ENCODE measurements around the gene CAMSAP1.

CAMSAP1 gene

DNA sequence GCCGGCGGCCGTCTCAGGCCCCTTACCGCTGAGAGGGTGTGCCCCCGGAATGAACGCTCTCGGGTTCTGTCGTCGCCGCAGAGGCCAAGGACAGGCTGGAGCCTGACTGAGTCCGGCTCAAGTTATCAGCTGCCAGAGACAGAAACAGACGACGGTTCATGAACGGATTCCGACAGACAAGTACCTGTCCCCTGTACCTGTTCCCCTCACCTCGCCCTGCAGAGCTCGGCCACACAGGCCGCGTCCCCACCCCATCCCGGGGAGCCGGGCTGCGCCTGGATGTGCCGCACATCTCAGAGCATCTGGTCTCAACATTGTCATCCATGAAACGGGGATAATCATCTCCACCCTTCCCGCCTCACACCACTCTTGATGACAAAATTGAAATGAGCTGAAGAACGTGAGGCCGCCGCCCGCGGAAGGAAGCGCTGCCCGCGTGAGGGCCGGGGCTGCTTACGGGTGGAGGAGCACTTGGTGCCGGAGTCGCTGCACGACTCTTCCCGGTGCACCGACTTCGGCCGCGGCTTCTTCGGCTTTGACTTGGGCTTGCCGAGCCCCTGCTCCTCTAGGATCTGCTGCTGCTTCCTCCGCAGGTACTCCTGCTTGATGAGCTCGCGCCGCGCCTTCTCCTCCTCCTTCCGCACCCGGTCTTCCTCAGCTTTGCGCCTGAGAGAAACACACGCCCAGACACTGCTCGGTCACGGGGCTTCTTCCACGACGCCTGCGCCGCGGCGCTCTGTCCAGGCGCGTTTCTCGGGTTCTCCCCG lies 89.2 kb downstream of the CAMSAP1 start:
- TF ChIP-seq, protein P1, sequence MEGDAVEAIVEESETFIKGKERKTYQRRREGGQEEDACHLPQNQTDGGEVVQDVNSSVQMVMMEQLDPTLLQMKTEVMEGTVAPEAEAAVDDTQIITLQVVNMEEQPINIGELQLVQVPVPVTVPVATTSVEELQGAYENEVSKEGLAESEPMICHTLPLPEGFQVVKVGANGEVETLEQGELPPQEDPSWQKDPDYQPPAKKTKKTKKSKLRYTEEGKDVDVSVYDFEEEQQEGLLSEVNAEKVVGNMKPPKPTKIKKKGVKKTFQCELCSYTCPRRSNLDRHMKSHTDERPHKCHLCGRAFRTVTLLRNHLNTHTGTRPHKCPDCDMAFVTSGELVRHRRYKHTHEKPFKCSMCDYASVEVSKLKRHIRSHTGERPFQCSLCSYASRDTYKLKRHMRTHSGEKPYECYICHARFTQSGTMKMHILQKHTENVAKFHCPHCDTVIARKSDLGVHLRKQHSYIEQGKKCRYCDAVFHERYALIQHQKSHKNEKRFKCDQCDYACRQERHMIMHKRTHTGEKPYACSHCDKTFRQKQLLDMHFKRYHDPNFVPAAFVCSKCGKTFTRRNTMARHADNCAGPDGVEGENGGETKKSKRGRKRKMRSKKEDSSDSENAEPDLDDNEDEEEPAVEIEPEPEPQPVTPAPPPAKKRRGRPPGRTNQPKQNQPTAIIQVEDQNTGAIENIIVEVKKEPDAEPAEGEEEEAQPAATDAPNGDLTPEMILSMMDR (conservative IDR thresholded peaks at IDR 0.05; ENCODE audit: control insufficient read depth, insufficient read depth, low read depth, low read length), result no peak
- DNase-seq (ENCODE audit: low read depth), result no peak
- H3K4me3 ChIP-seq (ENCODE audit: control insufficient read depth, low read depth, low read length), result no peak overlapping the region

DNA sequence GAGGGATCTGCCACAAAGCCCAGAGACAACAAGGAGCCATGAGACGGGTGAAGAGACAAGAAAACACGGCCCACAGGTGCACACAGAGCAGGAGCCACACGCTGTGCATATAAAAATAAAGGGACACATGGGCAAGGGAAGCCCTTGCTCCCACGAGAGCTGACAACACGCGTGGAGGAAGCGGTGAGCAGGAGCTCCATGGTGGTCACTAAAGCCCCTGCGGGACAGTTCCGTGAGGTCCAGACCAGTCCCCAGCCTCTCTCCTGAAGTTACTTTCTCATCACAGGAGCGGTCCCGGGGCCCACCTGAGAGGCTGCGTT lies 90.7 kb downstream of the CAMSAP1 start:
- DNase-seq (ENCODE audit: low read depth), result no peak
- H3K4me3 ChIP-seq (ENCODE audit: control insufficient read depth, low read depth, low read length), result no peak overlapping the region
- TF ChIP-seq, protein P1 (conservative IDR thresholded peaks at IDR 0.05; ENCODE audit: control insufficient read depth, insufficient read depth, low read depth, low read length), result no peak

DNA sequence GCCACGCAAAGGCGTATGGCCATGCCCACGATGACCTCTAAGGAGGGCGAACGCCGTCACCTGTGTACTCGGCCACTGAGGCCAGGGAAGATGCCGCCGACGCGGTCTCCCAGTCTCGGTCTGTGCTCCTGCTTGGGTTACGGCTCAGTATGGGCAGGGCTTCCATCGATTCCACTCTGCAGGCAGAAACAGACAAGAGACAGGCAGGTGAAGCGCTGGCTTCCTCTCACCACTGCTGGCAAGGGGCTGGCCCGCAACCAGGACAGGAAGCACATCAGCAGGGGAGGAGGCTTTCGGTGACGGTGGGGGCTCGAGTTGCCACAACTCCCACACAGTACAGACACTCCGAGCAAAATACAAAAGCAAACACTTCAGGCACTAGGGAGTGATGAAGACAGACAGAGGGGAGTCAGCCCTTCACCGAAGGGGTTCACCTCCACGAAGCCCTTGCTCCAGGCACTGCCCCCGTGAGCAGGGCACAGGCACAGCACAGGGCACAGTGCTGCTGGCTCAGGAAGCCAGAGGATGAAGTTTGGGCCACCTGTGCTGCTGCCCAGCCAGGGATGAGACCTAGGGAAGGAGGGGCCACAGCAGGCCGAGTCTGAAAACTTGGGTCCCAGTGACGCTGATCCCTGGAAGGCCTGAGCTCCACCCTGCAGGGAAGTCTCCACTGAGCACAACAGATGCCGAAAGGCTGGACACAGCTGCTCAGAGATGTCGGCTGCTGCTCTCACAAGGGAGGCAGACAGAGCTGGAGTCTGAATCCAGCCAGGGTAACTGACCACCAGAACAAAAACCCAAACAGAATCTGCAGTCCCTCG lies 91.3 kb downstream of the CAMSAP1 start:
- TF ChIP-seq, protein P1 (conservative IDR thresholded peaks at IDR 0.05; ENCODE audit: control insufficient read depth, insufficient read depth, low read depth, low read length), result no peak
- no peak overlapping the region for H3K4me3 ChIP-seq (ENCODE audit: control insufficient read depth, low read depth, low read length)
- no peak for DNase-seq (ENCODE audit: low read depth)

DNA sequence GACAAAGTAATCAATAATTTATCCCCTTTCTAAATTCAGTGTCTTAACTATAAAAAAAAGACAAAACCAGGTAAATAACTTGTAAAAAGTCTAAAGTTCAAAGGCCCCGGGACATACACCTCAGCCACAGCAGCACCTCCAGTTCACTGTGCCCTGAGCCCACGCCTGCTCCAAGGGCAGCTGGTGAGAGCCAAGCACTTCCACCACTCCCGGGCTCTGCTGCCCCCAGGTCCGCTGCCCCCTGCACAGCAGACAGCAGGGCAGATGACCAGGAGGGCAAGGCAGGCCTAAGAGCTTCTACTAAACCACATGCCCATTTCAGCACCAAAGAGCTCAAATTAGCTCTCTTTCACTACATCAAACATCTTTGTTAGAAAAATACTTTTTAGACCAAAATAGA lies 91.9 kb downstream of the CAMSAP1 start:
- no peak for DNase-seq (ENCODE audit: low read depth)
- no peak overlapping the region for H3K4me3 ChIP-seq (ENCODE audit: control insufficient read depth, low read depth, low read length)
- TF ChIP-seq, protein P1 (conservative IDR thresholded peaks at IDR 0.05; ENCODE audit: control insufficient read depth, insufficient read depth, low read depth, low read length), result no peak

DNA sequence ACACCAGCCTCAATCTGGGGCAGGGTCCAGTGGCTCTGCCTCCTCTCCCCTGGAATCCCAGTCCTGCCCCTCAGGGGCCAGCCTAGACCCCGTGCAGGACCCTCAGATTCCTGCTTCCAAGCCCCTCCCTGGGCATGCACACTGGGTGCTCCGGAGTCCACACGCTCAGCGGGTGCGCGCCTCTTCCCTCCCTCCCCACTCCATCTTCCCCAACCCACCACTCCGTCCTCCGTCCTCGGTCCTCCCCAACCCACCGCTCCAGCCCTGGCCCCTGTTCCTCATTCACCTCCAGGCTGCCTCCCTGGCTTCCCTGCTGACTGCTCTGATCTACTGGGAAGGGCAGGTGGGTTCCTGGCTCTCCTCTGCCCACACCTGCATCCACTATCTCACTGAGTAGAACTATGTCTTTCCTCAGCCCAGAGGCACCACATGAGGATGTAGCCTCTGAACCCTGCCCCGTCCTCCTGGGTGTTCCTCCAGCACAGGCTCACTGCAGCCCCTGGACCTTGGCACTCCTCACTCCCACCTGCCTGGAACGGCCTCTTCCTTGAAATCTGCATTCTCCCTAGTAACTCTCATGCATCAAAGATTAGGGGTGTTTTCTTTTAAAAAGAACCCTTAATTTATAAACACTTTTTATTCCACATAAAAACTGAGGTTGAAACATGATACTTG lies 92.8 kb downstream of the CAMSAP1 start:
- H3K4me3 ChIP-seq (ENCODE audit: control insufficient read depth, low read depth, low read length), result no peak overlapping the region
- TF ChIP-seq, protein P1 (conservative IDR thresholded peaks at IDR 0.05; ENCODE audit: control insufficient read depth, insufficient read depth, low read depth, low read length), result no peak
- no peak for DNase-seq (ENCODE audit: low read depth)

DNA sequence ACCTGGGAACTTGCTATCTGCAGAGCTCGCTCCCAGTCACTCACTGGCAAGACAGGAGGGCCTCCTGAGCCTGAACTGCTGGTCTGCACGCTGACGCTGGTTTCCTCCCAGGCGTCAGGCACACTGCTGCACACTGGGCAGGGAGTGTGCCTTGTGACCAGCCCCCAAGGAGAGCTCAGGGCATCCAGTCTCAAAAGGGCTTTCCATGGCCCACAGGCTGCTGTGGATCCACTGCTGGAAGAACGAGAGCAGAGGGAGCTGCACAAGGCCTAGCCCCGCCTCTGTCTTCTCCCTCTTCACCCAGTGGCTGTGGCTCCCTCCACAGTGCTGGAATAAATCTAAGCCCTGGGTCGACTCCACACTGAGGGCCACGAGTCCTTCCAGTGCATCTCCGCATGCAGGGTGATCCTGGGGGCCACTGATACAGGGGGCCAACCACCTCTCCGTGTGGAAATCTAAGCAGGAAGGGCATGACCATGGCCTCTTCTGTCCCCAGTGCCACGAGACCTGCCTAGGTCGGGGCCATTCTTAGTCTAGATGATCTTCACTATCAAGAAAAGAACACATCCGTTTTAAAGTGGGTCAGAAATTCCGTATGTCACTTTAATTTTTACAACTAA lies 93.6 kb downstream of the CAMSAP1 start:
- TF ChIP-seq, protein P1 (conservative IDR thresholded peaks at IDR 0.05; ENCODE audit: control insufficient read depth, insufficient read depth, low read depth, low read length), result no peak
- DNase-seq (ENCODE audit: low read depth), result no peak
- H3K4me3 ChIP-seq (ENCODE audit: control insufficient read depth, low read depth, low read length), result no peak overlapping the region

Data from fibroblast of mammary gland (primary cell).